Measurements from ENCODE around the gene SRPRB. TPM values are rescaled to one million over a fixed set of nuclear protein-coding genes. Genes with fewer than 3 reads are reported as not detected.

The SRPRB gene
- total RNA-seq, 1 experiment from 2014 or later = 61.0 TPM

DNA sequence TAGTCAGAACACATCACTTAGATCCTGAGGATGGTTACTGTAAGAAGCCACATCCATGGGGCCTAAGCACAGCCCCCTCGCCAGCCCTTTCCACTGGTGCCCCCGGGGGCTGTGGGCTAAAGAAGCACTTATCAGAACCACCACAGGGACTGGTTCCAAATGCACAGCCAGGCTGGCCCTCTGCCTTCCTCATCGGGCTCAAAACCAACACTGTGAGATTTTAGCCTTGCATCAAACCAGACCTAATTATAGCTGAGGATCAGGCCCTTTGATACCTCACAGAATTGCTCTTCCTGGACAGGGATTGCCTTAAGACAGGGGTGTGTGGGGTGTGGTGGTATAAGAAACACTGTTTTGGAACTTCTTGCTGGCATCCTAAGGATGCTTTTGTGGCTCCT lies 23.7 kb downstream of the SRPRB start:
- Histone ChIP-seq H3K27ac (ENCODE audit: low read depth, low read length) (no peak overlapping the region), H3K9me3 (ENCODE audit: control insufficient read depth in 1 of 2, insufficient read depth in 1 of 2, low read depth in 1 of 2, low read length in 2 of 2) (no peaks in the 10 kb centered on the region), H4K20me1 (ENCODE audit: insufficient read depth) (no peaks in the 10 kb centered on the region), H2AFZ (ENCODE audit: low read depth, low read length, poor library complexity, severe bottlenecking) (no peak overlapping the region), H3K9ac (ENCODE audit: low read length) (no peak overlapping the region), H3K27me3 (ENCODE audit: insufficient read depth, low read length) (no peaks in the 10 kb centered on the region), H3K4me1 (ENCODE audit: control insufficient read depth in 1 of 2, insufficient read depth in 2 of 2, low read length in 2 of 2) (no peaks in the 10 kb centered on the region), H3K4me2 (ENCODE audit: low read length) (no peak overlapping the region), H3K4me3 (replicated peaks in 1 of 2; ENCODE audit: low read depth in 1 of 2, low read length in 2 of 2) (no peak overlapping the region), H3K9me2 (ENCODE audit: insufficient read depth) (no peaks in the 10 kb centered on the region), H3K79me2 (ENCODE audit: insufficient read depth, low read length) (no peaks in the 10 kb centered on the region), H3K36me3 (ENCODE audit: control insufficient read depth in 1 of 2, insufficient read depth in 2 of 2, low read length in 2 of 2) (peaks cover 2 to 8% of the 10 kb centered on the region in 2 experiments; a peak in 3 of 4 replicates)
- no TSS peak for BruUV-seq (replicated peaks)
- ATAC-seq = no peak
- ChIA-PET CTCF (no interaction called here), RAD21 (ENCODE audit: low non-redundant PET in 1 of 2, low total read pairs in 2 of 2, uncharacterized antibody in 2 of 2, unreplicated experiment in 2 of 2) (no interaction called here), POLR2A (no interaction called here)
- no peak for TF ChIP-seq EZH2 (IDR thresholded peaks at IDR 0.05)
- no peak for TF ChIP-seq TCF7L2 (IDR thresholded peaks at IDR 0.05; ENCODE audit: borderline replicate concordance, extremely low read depth, insufficient read depth, insufficient read length)
- TF ChIP-seq, protein P1, sequence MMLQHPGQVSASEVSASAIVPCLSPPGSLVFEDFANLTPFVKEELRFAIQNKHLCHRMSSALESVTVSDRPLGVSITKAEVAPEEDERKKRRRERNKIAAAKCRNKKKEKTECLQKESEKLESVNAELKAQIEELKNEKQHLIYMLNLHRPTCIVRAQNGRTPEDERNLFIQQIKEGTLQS (IDR thresholded peaks at IDR 0.05) = no peak
- no peak for TF ChIP-seq CEBPB (IDR thresholded peaks at IDR 0.05; ENCODE audit: low read depth)
- TF ChIP-seq YY1 (IDR thresholded peaks at IDR 0.05; ENCODE audit: extremely low read depth, insufficient replicate concordance, low read depth, low read length) = no peak
- no peak for TF ChIP-seq SIN3A (IDR thresholded peaks at IDR 0.05; ENCODE audit: low read depth)
- no peak for TF ChIP-seq SRF (IDR thresholded peaks at IDR 0.05; ENCODE audit: low read depth)
- TF ChIP-seq FOSL1 (IDR thresholded peaks at IDR 0.05; ENCODE audit: low read depth) = no peak
- TF ChIP-seq POLR2A (IDR thresholded peaks at IDR 0.05; ENCODE audit: borderline replicate concordance, extremely low read depth, insufficient read depth, insufficient read length) = no peak
- no peak for TF ChIP-seq ZNF274 (IDR thresholded peaks at IDR 0.05; ENCODE audit: low read depth, low read length)
- TF ChIP-seq RAD21 (IDR thresholded peaks at IDR 0.05; ENCODE audit: low read depth) = no peak
- no peak for TF ChIP-seq ELF1 (IDR thresholded peaks at IDR 0.05; ENCODE audit: borderline replicate concordance, low read depth)
- TF ChIP-seq, protein P2, sequence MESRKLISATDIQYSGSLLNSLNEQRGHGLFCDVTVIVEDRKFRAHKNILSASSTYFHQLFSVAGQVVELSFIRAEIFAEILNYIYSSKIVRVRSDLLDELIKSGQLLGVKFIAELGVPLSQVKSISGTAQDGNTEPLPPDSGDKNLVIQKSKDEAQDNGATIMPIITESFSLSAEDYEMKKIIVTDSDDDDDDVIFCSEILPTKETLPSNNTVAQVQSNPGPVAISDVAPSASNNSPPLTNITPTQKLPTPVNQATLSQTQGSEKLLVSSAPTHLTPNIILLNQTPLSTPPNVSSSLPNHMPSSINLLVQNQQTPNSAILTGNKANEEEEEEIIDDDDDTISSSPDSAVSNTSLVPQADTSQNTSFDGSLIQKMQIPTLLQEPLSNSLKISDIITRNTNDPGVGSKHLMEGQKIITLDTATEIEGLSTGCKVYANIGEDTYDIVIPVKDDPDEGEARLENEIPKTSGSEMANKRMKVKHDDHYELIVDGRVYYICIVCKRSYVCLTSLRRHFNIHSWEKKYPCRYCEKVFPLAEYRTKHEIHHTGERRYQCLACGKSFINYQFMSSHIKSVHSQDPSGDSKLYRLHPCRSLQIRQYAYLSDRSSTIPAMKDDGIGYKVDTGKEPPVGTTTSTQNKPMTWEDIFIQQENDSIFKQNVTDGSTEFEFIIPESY (IDR thresholded peaks at IDR 0.05; ENCODE audit: extremely low read depth, insufficient replicate concordance, low read length) = no peak
- TF ChIP-seq, protein P3, sequence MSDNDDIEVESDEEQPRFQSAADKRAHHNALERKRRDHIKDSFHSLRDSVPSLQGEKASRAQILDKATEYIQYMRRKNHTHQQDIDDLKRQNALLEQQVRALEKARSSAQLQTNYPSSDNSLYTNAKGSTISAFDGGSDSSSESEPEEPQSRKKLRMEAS (IDR thresholded peaks at IDR 0.05) = no peak
- TF ChIP-seq JUND (IDR thresholded peaks at IDR 0.05) = no peak
- no peak for TF ChIP-seq CTCF (IDR thresholded peaks at IDR 0.05 in 2 of 3, conservative IDR thresholded peaks at IDR 0.05 in 1 of 3; ENCODE audit: borderline replicate concordance in 1 of 3, insufficient read depth in 1 of 3, low read depth in 2 of 3, low read length in 2 of 3)
- TF ChIP-seq REST (IDR thresholded peaks at IDR 0.05; ENCODE audit: low read depth) = no peak
- intact Hi-C loops (cut with micrococcal nuclease) = no loop called here
- no peak for DNase-seq (ENCODE audit: low read depth, low spot score)
